ENCODE measurements around the gene AFG1L.

The AFG1L gene

GRCh38 chr6:108464418-108465097 is 169.7 kb downstream of the AFG1L start:
- DNase-seq, result no peak

- no peak for DNase-seq
These were observed 170.2 kb downstream of the AFG1L start for GRCh38 chr6:108465098-108465495.

GRCh38 chr6:108468346-108468745 is 173.5 kb downstream of the AFG1L start:
- no peak for DNase-seq

- DNase-seq, result no peak
These were observed 174.5 kb downstream of the AFG1L start for GRCh38 chr6:108469316-108469715.

GRCh38 chr6:108473197-108473596 is 178.3 kb downstream of the AFG1L start:
- no peak for DNase-seq

- peak; percentile 95 for DNase-seq
These were observed 181.5 kb downstream of the AFG1L start for GRCh38 chr6:108476376-108476775.

GRCh38 chr6:108476847-108477430 is 182.1 kb downstream of the AFG1L start:
- no peak for DNase-seq

- DNase-seq, result no peak
These were observed 187.7 kb downstream of the AFG1L start for GRCh38 chr6:108482559-108482958.

GRCh38 chr6:108484016-108484415 is 189.2 kb downstream of the AFG1L start:
- DNase-seq, result no peak

- DNase-seq, result no peak
These were observed 194.8 kb downstream of the AFG1L start for GRCh38 chr6:108489699-108490098.

- DNase-seq, result peak; percentile 27
These were observed 197.4 kb downstream of the AFG1L start for GRCh38 chr6:108492131-108492766.

GRCh38 chr6:108494434-108494833 is 199.6 kb downstream of the AFG1L start:
- no peak for DNase-seq

- DNase-seq, result no peak
These were observed 203.0 kb downstream of the AFG1L start for GRCh38 chr6:108497883-108498282.

- no peak for DNase-seq
These were observed 206.7 kb downstream of the AFG1L start for GRCh38 chr6:108501559-108501958.

GRCh38 chr6:108502832-108503231 is 208.0 kb downstream of the AFG1L start:
- no peak for DNase-seq

- DNase-seq, result no peak
These were observed 212.5 kb downstream of the AFG1L start for GRCh38 chr6:108507316-108507715.

GRCh38 chr6:108510461-108511319 is 215.8 kb downstream of the AFG1L start:
- DNase-seq, result no peak

GRCh38 chr6:108518714-108519576 is 224.1 kb downstream of the AFG1L start:
- no peak for DNase-seq

GRCh38 chr6:108521616-108522107 is 226.8 kb downstream of the AFG1L start:
- no peak for DNase-seq

GRCh38 chr6:108523697-108524096 is 228.8 kb downstream of the AFG1L start:
- no peak for DNase-seq

GRCh38 chr6:108524528-108525248 is 229.8 kb downstream of the AFG1L start:
- no peak for DNase-seq

Measured in NCI-H526 treated with DMSO at 0.1 percent for 48 hours (cell line).